Fibroblast of the conjunctiva (primary cell): ENCODE results near the gene LRBA.

Source experiments
- DNase-seq: peaks from one replicate; pipeline ENCODE4 v3.0.0-alpha.2; 2010; ENCODE audit warnings: low read depth

Gene LRBA

GRCh38 chr4:150875367-150875766 lies 139.7 kb downstream of the LRBA start:
- no peak for DNase-seq

GRCh38 chr4:150874338-150875226 lies 140.5 kb downstream of the LRBA start:
- DNase-seq, result no peak

GRCh38 chr4:150867148-150867547 lies 147.9 kb downstream of the LRBA start:
- peak; percentile 64 for DNase-seq

- DNase-seq, result no peak
Observed at GRCh38 chr4:150863456-150863855, 151.6 kb downstream of the LRBA start.

- DNase-seq, result no peak
Observed at GRCh38 chr4:150862829-150863228, 152.3 kb downstream of the LRBA start.

GRCh38 chr4:150859453-150859852 lies 155.6 kb downstream of the LRBA start:
- no peak for DNase-seq

- no peak for DNase-seq
Observed at GRCh38 chr4:150855981-150856510, 159.0 kb downstream of the LRBA start.

GRCh38 chr4:150854600-150854999 lies 160.5 kb downstream of the LRBA start:
- no peak for DNase-seq

- DNase-seq, result no peak
Observed at GRCh38 chr4:150853882-150854281, 161.2 kb downstream of the LRBA start.

- no peak for DNase-seq
Observed at GRCh38 chr4:150852216-150852615, 162.9 kb downstream of the LRBA start.

GRCh38 chr4:150849016-150849415 lies 166.1 kb downstream of the LRBA start:
- no peak for DNase-seq

- no peak for DNase-seq
Observed at GRCh38 chr4:150828159-150828558, 186.9 kb downstream of the LRBA start.

GRCh38 chr4:150827226-150827625 lies 187.9 kb downstream of the LRBA start:
- DNase-seq, result no peak

- no peak for DNase-seq
Observed at GRCh38 chr4:150826306-150826705, 188.8 kb downstream of the LRBA start.

GRCh38 chr4:150822407-150822806 lies 192.7 kb downstream of the LRBA start:
- no peak for DNase-seq

GRCh38 chr4:150821641-150822040 lies 193.4 kb downstream of the LRBA start:
- DNase-seq, result no peak

GRCh38 chr4:150820409-150820808 lies 194.7 kb downstream of the LRBA start:
- no peak for DNase-seq

- DNase-seq, result peak; percentile 29
Observed at GRCh38 chr4:150818661-150819060, 196.4 kb downstream of the LRBA start.

GRCh38 chr4:150817804-150818528 lies 197.1 kb downstream of the LRBA start:
- DNase-seq, result no peak

- DNase-seq, result no peak
Observed at GRCh38 chr4:150817017-150817416, 198.1 kb downstream of the LRBA start.

GRCh38 chr4:150816491-150816890 lies 198.6 kb downstream of the LRBA start:
- DNase-seq, result no peak

GRCh38 chr4:150814873-150815272 lies 200.2 kb downstream of the LRBA start:
- DNase-seq, result no peak
